Measurements from ENCODE around the gene SRBD1. TPM values are rescaled to one million over a fixed set of nuclear protein-coding genes. Genes with fewer than 3 reads are reported as not detected.

Gene SRBD1
- total RNA-seq, 1 donor, result 22.4 TPM

DNA sequence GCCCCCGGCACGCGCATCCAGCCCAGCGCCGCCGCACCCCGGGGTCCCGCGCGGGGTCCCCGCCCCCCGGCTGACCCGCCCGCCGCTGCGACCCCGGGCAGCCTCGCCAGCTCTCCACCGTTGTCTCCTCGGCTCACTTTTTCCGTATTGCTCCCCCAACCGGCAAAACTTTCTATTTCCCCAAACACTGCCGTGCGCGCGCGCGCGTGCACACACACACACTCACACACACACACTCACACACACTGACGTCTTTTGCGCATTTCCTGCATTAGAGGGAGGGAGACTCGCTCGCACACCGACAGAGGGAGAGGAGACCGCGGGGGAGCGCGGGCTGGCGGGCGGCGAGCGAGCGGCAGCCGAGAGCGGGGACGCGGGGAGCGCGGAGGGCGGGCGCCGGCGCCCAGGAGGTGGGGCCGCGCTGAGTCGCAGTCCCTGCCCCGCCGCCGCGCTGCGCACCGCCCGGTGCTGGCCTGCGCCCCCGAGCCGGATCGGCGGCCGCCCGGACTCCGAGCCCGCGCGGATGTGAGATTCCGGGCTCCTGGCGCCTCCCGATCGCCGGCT lies 39.9 kb upstream of the SRBD1 start:
- TF ChIP-seq, protein P1, sequence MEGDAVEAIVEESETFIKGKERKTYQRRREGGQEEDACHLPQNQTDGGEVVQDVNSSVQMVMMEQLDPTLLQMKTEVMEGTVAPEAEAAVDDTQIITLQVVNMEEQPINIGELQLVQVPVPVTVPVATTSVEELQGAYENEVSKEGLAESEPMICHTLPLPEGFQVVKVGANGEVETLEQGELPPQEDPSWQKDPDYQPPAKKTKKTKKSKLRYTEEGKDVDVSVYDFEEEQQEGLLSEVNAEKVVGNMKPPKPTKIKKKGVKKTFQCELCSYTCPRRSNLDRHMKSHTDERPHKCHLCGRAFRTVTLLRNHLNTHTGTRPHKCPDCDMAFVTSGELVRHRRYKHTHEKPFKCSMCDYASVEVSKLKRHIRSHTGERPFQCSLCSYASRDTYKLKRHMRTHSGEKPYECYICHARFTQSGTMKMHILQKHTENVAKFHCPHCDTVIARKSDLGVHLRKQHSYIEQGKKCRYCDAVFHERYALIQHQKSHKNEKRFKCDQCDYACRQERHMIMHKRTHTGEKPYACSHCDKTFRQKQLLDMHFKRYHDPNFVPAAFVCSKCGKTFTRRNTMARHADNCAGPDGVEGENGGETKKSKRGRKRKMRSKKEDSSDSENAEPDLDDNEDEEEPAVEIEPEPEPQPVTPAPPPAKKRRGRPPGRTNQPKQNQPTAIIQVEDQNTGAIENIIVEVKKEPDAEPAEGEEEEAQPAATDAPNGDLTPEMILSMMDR (IDR thresholded peaks at IDR 0.05; ENCODE audit: insufficient read depth, low read length), result peak; percentile 52
- peak overlapping the region; percentile 89 for H3K4me3 ChIP-seq (ENCODE audit: low read depth, low read length)
- DNase-seq (ENCODE audit: low read depth), result peak; percentile 98

DNA sequence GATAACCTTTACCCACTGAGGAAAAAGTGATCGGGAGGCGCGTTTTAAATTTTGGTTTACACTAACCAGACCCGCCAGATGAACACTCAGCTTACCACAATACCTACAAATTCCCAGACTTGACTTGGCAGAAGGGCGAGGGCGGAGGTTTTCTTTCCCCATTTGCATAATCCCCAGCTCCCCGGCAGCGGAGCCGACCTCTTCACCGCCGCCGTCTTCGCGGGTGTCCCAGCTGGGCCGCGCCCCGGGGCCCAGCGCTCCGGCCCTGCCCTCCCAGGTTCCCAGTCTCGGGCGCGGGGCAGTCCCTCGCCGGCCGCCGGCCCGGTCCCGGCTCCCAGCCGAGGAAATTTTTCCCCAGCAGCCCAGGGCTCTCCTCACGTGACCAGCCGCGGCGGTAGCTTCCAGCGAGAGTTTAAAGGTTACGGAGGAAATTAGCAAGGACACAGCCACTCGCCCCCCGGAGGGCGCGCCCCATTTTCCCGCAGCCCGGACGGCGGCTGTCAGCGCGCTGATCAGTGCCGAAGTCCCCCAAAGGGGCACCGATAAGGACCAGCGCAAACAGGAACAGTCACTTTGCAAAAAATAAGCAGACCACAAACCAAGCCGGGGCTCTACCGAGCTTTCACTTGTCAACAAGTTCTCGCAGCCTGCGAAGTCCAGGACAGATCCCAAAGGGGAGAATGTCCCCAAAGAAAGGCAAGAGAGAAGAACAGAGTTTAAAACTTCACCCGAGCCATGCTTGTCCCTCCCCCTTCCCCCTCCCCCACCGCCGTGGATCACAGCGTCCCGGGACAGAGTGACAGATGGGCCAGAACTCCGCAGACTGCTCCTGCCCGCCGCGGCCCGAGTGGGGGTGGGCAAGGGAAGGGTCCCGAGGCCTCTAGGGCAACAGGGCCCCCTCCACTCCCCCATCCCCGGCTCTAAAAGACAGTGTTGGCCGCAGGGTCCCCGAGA lies 39.1 kb upstream of the SRBD1 start:
- peak; percentile 81 for DNase-seq (ENCODE audit: low read depth)
- TF ChIP-seq, protein P1 (IDR thresholded peaks at IDR 0.05; ENCODE audit: insufficient read depth, low read length), result no peak
- peak overlapping the region; percentile 89 for H3K4me3 ChIP-seq (ENCODE audit: low read depth, low read length)

DNA sequence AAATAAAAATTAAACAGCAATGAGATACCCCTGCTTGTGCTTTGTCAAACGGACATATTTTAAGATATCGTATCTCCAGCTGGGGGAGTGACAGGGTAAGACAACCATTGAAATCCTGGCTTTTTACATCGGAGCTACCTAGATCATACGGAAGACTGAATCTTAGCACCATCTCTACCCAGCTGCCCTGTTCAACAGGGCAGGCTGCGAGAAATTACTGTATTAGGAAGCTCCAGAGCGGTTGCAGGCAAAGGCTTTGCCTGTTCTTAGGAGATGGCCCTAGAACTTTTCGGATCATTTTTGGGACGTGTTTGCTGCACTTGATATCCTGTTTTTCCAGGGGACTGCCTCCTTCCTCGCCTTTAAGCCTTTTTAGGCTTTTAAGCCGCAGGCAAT lies 38.4 kb upstream of the SRBD1 start:
- H3K4me3 ChIP-seq (ENCODE audit: low read depth, low read length), result peak overlapping the region; percentile 89
- TF ChIP-seq, protein P1 (IDR thresholded peaks at IDR 0.05; ENCODE audit: insufficient read depth, low read length), result no peak
- no peak for DNase-seq (ENCODE audit: low read depth)

DNA sequence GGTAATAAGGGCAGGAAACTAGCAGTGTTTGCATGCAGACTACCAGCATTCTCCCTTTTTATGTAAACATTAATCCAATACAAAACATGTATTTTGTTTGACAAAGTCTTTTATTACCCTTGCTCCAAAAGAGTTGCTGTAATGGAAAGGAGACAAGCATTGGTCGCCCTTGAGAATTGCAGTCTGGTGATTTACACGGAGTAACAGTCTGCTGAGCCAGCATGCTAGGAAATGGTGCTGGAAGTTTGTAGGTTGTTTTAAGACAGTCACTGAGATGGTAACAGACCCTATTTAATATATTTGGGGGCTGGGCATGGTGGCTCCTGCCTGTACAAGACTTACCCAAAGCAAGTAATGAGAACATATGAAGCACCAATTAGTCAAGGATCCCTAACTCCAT lies 37.6 kb upstream of the SRBD1 start:
- DNase-seq (ENCODE audit: low read depth), result no peak
- no peak overlapping the region for H3K4me3 ChIP-seq (ENCODE audit: low read depth, low read length)
- TF ChIP-seq, protein P1 (IDR thresholded peaks at IDR 0.05; ENCODE audit: insufficient read depth, low read length), result no peak

DNA sequence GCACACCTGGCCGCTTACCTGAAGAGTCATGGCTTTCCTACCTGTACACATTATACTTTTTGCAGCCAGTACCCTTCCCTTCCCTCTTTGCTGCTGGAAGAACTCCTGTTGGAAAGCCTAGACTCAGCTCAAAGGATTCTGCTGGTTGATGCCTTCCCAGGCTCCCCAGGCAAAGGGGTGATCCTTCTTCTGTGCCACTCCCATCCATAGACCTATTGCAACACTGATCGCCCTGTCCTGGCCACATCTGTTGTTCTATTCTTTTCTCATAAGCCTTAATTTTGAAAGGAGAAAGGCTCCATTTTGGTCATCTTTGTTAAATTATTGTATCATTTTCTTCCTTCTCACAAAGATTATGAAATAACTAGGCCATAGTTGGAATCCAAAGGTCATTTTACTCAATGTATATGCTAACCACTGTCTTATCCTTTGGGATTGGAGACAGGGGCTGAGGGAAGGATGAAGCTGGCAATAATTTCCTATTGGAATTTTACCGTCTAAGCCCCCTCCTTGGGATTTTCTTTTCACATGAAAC lies 37.0 kb upstream of the SRBD1 start:
- TF ChIP-seq, protein P1 (IDR thresholded peaks at IDR 0.05; ENCODE audit: insufficient read depth, low read length), result no peak
- H3K4me3 ChIP-seq (ENCODE audit: low read depth, low read length), result no peak overlapping the region
- no peak for DNase-seq (ENCODE audit: low read depth)

DNA sequence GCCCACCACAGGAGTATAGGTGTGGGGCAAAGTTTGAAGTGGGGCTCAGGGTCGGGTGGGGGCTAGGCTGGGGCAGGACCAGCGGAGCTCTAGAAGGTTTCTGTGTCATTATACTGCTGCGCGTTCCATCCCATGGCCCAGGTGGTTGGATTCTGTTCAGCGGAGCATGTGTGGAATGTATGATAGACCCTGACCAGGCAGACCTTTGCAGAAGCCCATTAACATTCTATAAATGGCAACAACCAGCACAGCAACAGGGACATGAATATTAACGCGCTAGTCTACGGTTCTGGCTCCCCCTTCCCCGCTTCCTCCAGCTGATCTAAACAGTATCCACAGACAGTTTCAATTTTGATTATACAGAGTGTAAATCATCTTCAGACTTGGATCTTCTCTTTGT lies 36.3 kb upstream of the SRBD1 start:
- no peak overlapping the region for H3K4me3 ChIP-seq (ENCODE audit: low read depth, low read length)
- no peak for DNase-seq (ENCODE audit: low read depth)
- TF ChIP-seq, protein P1 (IDR thresholded peaks at IDR 0.05; ENCODE audit: insufficient read depth, low read length), result no peak

Data from fibroblast of the aortic adventitia (primary cell).